DMS 273 treated with DMSO at 0.1 percent for 48 hours (cell line): Measurements from ENCODE around the gene IPO7.
A peak's percentile ranks its signal among the peaks of the same experiment; 100 is the strongest.
"Not testable (repeated sequence)": the region's sequence is repeated elsewhere in the genome, so short reads cannot be mapped to it uniquely, and the experiment has no call there.

Experiments
- DNase-seq: peaks from one replicate; lab custom pipeline; 2025; lab: John Stamatoyannopoulos, UW

The IPO7 gene

DNA sequence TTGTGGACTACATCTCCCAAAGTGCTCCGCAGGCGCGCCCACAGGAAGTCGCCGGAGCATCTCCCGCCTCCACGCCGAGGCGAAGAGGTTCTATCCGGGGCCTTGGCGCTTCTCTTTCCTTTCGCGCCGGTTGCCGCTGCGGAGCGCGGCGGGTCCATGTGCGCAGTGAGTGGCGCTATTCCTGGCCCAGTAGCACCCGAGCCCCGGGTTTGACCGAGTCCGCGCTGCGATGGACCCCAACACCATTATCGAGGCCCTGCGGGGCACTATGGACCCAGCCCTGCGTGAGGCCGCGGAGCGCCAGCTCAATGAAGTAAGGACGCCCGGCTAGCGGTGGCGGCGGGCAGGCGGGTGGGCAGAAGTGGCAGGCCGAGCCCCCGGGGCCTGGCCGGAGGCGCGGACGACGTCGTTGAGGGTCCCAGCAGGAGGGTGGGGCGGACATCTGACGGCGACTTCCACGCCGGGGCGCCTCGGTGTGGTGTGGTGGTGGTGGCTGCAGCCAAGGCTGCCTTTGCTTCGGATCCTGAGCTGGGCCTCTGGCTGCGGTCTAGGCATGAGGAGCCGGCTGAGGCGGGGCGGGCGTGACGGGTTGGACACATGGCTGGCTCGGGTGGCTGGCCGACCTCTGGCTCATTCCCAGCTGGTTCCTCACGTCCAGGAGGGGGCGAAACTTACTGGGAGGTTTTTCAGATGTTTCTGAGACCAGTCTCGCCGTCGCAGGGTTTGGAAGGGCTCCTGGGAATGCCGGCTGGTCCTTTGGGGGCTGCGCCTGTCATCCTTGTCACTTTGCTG is at the start of gene IPO7:
Gene IPO7 (plus strand): TSS at position 118 of the 792 bp plus-strand sequence. CDS start 112 bp downstream, at position 230.
- peak; percentile 62 for DNase-seq

DNA sequence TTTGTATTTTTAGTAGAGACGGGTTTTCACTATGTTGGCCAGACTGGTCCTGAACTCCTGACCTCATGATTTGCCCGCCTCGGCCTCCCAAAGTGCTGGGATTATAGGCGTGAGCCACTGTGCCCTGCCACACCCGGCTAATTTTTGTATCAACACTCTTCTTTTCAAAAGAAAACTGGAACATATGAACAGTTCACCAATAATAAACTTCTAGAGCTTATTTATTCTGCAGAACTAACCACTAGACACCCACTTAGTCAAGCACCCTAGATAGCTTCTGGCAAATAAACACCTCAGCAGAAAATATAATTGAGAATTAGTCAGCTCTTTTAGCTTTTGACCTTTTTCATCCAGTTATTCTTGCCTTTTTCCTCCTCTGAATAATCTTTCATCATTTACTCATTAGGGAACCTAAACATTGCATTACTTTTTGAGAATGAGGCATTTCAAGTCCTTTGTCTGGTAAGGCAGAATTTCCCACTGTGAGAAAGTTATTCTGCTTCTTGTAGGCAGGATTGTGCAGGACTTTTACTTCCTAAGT is 42.7 kb upstream of the IPO7 start:
- no peak for DNase-seq

DNA sequence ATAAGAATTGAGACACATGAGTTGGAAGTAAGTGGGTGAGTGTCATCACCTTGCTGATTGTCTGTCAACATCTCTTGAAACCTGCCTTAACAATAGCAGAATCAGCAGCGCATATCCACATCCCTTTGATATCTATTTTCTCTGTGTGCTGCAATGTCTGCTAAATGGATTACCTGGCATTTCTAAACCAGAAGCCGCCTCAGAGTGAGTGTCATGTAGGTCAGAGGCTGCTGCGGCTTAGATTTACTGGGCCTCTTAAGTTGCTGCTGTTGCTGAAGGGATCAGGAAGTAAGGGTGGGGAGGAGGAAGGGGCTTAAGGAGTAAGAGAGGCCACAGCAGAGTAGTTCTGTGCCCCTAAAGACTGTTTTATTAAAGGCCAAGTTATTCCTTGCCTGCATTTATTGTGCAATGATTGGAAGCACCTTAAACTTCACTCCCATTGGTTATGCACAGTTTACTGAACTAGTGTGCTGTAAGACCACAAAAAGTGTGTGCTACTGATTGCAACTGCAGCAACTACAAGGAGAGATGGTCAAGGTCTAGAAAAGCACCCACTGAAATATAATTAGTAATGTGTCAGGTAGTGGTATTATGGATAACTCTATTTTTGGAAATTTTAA is 40.3 kb upstream of the IPO7 start:
- no peak for DNase-seq

DNA sequence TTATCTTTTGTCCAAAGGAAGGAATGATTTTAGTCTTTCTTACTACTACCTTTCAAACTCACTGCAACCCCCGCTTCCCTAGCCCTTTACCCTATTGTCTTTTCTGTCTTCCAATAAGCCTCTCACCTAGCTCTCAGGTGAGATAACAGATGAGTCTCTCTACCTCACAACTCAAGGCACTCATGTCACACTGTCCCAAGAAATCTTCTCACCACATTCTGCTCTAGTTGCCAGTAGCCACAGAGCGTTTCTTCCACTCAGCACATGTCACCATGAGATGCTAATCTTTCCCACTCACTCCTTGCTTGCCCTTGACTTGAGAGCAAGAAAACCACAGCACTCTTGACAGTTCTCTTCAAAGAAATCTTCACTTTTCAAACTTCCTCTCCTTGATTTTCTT is 37.4 kb upstream of the IPO7 start:
- DNase-seq = no peak

DNA sequence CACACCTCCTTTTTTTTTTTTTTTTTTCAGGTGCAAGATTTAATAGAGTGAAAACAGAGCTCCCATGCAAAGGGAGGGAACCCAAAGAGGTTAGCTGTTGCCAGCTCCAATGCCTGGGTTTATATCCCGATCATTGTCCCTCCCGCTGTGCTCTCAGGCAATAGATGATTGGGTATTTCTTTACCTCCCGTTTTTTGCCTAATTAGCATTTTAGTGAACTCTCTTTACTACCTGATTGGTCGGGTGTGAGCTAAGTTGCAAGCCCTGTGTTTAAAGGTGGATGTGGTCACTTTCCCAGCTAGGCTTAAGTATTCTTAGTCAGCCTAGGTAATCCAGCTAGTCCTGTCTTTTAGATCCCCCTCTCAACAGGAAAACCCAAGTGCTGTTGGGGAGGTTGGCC is 36.7 kb upstream of the IPO7 start:
- not testable (repeated sequence) for DNase-seq

- no peak for DNase-seq
These were observed 33.1 kb upstream of the IPO7 start for GRCh38 chr11:9351321-9351881.

DNA sequence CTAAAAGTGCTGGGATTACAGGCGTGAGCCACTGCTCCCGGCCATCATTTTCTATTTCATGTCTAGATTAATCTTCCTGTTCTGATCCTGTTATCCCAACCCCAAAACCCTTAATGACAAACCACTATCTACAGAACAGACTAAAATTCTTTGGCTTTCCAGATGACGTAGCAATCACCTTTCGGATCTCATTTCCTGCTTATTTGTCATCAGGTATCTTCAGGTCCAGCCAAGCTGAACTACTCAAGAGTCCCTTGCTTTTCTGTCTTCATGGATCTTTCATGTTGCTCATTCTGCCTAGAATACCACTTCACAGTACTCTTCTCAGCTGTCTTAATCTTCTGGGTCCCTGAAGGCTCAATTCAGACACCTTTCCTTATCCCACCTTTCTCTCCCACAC is 27.4 kb upstream of the IPO7 start:
- no peak for DNase-seq

DNA sequence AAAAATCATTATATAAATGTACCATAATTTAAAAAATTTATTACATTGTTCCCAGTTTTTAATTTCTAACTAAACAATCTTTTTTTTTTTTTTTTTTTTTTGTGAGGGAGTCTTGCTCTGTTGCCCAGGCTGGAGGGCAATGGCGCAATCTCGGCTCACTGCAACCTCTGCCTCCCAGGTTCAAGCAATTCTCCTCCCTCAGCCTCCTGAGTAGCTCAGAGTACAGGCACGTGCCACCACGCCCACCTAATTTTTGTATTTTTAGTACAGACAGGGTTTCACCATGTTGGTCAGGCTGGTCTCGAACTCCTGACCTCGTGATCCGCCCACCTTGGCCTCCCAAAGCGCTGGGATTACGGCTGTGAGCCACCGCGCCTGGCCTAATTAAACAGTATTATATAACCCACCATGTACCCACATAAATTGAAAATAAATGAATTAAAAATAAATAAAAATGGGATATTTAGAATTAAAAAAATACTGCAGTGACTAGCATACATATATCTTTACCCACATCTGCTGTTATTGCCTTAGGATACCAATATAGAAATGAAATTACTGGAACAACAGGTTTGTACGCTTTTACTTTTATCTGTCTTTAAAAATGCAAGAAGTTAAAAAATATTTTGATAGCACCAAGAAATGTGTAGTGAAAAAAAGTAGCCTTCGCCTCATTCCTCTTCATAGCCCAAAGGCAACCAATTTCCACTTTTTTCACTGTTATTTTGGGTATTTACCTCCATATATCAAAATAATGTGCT is 23.4 kb upstream of the IPO7 start:
- DNase-seq = not testable (repeated sequence)

GRCh38 chr11:9362393-9362863 is 22.0 kb upstream of the IPO7 start:
- no peak for DNase-seq

GRCh38 chr11:9363954-9364912 is 20.2 kb upstream of the IPO7 start:
- DNase-seq = peak; percentile 36

DNA sequence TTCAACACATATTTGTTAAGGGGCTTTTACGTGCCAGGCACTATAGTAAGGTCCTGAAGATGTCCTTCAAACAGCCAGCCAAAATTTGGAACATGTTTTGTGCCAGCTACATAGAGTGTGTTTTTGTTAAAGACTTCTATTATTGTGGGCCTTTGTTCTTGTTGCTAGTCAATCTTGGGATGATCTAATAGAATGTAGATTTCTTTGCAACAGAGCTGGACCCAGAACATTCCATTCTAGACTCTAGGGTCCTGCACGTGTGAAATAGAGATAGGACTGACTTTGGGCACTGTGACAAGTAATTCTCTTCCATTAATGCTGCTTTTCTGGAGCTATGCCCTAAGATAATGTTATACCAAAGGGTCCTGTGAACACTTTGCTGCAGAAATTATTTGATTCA is 16.9 kb upstream of the IPO7 start:
- DNase-seq = no peak

- no peak for DNase-seq
These were observed 7.4 kb upstream of the IPO7 start for GRCh38 chr11:9377036-9377435.

- no peak for DNase-seq
These were observed 5.4 kb upstream of the IPO7 start for GRCh38 chr11:9379041-9379440.

- no peak for DNase-seq
These were observed 3.7 kb upstream of the IPO7 start for GRCh38 chr11:9380773-9381172.

GRCh38 chr11:9385327-9385899 is 961 bp downstream of the IPO7 start:
- DNase-seq = no peak

DNA sequence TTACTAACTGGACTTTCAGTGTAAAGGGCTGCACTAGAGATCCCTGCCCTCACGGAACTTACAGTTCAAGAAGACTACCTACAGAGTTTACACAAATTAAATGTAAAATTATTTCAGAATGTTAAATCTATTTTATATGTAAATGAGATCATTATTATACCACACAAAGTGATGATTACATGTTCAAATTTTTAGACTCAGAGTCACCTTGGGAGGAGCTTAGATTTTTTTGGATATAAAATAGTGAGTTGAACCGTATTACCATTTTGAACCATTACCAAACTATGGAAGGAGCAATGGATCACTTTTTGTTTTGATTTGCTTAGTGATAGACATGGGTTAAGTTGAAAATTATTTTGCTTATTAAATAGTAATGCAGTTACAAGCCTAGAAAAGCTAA is 1.6 kb downstream of the IPO7 start:
- DNase-seq = no peak

GRCh38 chr11:9386901-9387300 is 2.4 kb downstream of the IPO7 start:
- DNase-seq = no peak

- no peak for DNase-seq
These were observed 11.9 kb downstream of the IPO7 start for GRCh38 chr11:9396310-9396709.

- DNase-seq = no peak
These were observed 12.3 kb downstream of the IPO7 start for GRCh38 chr11:9396752-9397151.
